Dedifferentiated amniotic fluid mesenchymal stem cell (primary cell): ENCODE data around the gene PHACTR3.
"Not testable (repeated sequence)": the region's sequence is repeated elsewhere in the genome, so short reads cannot be mapped to it uniquely, and the experiment has no call there.

Source experiments
- DNase-seq: peaks from one replicate; pipeline ENCODE4 v3.0.0-alpha.2; 2016; ENCODE audit errors: extremely low spot score

PHACTR3 gene

DNA sequence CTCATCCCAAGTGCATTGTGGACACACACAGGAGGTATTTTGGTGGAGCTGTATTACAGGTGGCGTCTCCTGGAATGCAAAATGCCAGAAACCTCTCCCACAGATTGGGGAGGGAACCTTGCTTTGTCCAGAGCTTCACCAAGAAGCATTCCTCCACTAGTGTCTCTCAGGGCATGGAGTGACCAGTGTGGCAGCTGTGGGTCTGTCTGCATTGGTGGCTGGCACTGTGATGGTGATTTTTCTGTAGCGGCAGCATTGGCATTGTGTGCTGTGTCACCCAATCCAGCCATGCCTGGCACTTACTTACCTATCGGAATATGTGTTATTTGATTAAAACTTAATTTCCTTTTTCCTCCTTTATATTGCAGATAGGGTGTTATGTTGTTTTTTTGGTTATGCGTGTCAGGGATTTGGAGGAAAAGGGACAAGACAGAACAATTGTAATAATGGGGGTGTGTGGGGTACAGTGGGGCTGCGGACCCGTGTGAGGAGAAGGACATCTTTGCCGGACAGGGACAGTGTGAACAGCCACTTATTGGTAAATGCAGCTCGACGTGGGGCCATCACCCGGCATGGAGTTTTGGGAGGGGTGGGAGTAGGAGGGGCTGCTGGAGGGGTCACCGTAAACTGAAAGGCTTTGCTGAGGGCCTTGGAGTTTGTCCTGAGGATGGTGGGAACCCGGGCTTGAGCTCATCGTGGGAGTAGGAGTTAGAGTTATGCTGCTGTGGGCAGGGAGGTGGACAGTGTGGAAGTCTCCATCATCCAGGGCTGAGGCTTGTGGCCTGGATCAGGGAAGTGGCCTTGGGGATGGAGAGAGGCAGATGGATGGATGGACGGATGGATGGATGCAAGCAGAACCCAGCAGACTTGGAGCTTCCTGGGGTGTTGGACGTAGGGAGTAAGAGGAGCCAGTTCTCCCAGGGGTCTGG lies 224.0 kb downstream of the PHACTR3 start:
- no peak for DNase-seq

DNA sequence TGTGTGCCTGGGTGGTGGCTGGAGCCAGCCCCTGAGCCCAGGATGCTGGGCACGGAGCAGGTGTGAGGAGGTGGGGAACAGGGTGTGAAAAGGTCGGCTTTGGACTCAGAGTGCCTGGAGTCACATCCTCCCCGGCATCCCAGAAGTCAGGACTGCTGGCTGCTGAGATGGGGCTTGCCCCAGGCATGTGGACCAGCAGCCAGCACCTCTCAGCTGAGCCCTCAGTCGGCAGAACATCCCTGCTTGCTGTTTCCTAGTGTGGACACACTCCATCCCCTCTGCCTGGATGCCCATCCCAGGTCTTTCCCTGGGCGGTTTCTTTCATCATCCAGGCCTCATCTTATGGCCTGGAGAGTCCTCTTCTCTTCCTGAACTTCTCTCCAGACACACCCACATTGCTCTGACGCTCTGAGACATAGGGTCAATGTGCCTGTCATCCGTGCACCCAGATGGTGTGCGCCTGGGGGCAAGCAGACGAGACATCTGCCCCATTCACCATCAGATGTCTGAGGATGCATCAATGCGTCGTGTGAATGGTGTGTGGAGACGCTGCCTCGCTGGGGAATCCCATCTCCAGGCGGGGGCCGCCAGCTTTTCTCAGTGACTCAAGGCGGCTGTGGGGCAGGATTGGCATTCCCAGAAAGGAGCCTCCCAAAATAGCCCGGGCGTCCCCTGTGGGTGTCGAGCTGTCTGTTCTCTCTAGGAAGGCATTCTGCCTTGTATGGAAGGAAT lies 224.9 kb downstream of the PHACTR3 start:
- no peak for DNase-seq

DNA sequence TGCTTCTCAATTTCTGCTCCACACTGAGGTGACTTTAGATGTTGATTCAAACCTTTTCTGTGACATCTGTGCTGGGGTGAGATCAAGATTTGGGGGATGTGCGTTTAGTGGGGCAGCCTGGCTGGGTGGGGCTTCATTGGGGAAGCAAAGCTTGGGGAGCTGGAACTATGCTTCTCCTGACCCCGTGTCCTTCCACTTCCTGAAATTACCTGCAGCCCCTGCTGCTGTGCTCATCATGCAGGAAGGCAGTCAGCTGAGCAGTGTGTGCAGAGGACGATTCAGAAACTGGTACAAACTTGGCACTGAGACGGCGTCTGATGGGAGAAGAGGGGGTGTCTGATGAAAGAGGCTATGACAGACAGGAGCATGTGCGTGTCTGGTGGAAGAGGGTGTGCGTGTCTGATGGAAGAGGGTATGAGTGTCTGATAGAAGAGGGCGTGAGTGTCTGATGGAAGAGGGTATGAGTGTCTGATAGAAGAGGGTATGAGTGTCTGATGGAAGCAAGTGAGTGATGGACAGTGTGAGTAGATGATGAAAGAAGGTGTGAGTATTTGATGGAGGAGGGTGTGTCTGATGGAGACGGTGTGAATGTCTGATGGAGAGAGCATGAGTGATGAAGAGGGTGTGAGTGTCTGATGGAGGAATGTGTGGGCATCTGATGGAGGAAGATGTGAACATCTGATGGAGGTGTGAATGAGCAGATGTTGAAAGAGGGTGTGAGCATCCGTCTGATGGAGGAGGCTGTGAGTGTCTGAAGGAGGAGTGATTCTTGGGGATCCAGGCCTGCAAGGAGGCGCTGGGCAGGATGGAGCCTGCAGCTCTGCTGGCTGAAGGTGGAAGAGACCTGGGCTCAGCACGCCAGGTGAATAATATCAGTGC lies 225.7 kb downstream of the PHACTR3 start:
- DNase-seq, result no peak

DNA sequence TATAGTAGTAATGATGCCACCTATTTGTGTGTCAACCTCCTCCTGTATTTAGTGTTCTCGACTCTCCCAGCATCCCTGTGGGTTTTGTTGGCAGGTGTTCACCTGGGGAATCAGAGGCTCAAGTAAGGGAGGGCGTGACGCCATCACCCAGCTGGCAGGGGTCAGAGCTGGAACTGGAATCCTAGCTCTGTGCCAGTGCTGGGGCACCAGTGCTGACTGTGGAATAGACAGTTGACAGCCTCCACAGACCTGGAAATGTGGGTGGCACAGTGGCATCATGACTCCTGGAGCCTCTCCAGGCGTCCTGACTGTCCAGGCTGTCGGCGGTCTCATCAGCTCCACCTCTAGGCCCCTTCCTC lies 226.3 kb downstream of the PHACTR3 start:
- no peak for DNase-seq

DNA sequence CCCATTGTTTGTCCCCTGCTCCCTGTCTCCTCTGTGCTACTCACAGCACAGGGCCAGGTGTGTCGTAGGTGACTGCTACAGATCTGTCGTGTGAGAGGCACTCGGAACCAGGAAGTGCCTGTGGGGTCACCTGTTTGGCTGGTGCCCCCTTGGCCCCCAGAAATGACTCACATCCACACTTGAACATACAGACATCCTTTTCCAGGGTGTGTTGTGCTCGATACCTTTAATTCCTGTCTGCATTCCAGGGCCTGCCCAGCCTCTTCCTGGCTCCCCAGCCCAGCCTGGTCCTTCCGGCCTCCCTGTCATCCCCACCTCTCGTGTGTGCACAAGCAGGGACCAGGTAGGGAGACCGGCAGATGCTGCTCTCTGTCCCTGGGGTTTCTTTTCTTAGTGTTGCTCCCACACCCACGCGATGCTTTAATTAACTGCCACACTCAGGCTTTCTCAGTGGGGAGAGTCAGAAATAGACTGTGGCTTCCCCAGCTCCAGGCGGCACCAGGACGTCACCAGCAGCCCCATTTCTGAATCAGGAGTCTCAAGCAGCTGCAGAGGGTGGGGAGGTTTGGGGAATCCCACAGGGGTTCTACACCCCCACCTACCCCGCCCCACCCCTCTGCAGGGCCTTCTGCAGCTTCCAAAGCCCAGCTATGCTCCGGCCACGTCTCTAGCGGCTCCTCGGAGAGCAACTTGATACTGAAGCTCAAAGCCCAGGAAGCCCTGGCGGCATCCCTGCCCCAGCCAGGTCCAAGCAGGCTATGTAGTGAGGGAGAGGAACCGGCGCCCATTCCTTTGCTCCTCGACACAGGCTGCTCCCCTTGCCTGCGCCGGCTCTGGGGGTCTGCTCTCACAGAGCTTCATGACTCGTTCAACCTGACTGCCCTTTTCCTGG lies 226.9 kb downstream of the PHACTR3 start:
- DNase-seq, result no peak

DNA sequence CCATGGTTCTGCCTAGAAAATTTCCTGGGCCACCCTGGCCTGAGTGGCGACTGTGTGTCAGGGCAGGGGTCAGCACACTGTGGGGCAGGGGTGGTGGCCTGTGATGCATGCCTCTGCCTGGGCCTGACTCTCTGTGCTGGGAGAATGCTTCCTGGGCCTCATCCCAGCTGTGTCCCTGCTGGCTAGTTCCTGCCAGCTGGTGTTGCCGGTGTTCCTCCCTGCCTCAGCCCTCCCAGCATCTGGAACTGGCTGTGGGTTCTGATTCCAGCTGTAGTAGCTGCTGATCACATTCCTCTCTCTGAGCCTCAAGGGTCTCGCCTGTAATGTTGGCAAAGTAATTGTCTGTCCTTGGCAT lies 227.6 kb downstream of the PHACTR3 start:
- no peak for DNase-seq

DNA sequence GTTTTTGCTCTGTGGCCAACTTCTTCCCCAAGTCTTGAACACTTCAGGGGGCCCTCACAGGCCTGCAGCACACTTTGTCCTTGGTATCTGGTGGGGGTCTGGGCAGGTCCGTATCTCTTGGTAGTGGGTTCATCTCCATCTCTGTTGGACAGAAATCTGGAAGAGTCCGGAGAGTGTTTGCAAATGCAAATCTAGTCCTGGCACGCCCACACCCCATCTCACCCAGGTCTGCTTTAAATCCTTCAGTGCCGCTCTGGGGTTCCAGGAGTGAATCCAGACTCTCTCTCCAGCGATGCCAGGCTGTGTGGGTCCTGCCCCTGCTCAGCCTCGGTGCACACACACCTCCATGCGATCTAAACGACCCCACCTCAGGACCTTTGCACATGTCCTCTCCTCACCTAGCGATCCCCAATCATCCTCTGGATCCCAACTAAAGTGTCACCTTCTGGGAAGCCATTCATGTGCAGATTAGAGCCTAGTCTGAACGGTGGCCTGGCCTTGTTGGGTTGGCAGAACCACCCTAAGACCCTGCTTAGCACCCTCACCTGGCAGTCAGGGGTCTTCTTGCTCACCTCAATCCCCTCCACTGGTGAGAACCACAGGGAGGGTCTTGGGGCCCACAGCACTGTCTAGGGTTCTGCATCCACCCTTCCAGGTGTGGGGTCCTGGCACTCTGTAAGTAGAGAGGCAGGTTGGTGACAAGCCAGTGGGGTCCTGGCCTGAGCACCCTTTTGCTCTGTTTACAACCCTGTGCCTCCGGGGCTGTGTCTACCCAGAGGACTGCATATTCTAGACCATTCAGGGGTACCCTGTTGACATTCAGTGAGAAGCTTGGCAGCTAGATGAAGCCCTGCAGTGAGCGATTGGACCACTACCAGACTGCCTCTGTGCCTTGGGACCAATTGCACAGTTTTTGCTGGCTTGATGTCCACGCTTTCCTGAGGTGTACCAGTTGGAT lies 228.3 kb downstream of the PHACTR3 start:
- DNase-seq, result no peak

DNA sequence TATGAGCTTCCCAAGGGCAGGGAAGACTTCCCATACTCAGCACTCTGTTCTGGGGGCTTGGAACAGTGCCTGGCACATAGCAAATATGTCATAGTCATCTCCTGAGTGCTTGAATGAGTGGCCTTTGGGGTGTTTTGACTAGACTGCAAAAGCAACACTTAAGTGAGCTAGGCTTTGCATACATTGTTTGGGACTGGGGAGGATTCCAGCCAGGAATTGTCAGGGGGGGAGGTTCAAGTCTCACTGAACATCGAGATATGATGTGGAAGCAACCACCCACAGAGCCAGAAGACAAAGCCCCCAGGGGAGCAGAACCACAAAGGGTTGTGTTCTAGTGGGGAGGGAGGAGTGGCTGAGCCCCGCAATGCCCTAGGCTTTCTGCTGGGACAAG lies 230.7 kb downstream of the PHACTR3 start:
- no peak for DNase-seq

DNA sequence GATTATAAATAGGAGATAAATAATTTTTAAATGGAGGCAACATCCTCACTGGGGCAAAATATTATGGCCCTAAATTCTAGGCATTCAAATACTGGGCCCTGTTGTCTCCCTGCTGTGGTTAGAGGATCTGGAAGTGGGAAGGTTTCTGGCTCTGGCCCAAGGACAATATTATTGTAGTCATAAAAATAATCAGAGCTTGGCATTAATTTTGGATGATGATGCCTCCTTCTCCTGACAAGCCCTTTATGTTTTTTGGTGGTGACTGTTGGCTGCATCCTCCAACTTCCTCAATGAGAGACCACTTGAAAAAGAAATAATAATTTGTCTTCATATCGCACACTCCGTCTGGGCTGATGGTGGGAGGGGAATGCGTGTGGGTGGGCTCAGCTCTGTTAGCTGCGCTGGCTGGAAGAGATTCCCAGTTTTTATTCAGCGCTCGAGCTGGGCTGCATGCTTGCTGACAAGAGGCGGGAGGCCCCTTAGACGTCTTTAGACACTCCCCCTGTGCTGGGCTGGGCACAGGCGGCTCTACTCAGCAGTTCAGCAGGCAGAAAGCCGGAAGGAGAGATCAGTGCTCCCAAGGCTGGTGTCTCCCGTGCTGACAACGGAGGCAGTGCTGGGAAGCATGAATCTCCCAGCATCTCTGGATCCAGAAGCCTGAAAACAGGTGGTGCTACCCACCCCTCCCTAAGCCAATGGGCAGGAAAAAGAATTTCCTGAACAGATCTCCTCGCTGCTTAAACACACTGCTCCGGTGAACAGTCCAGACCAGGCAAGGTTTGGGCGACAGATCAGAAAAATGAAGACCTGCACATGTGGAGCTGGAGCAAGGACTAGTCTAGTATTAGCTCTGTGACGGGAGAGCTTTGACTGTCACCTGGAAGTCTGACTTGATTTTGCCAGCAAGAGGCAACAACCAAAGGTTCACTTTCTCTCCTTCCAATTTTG lies 231.4 kb downstream of the PHACTR3 start:
- peak; percentile 34 for DNase-seq

DNA sequence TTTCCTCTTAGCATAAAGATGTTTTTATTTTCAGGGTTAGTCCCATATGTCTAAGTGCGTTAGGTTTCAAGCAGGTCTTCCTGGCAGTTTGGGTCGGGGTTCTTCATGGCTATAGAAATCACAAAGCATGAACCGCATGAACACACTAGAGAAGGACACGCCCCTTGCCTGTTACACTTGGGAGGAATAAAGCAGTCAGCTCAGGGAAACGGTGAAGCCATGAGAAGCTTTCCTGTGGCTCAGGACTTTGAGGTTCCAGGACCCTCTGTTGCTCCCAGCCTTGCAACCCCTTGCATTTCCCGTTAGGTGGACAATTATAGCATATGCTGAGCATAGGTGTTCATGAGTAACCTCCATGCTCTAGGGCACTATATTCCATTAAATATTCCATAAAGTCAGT lies 232.4 kb downstream of the PHACTR3 start:
- no peak for DNase-seq

DNA sequence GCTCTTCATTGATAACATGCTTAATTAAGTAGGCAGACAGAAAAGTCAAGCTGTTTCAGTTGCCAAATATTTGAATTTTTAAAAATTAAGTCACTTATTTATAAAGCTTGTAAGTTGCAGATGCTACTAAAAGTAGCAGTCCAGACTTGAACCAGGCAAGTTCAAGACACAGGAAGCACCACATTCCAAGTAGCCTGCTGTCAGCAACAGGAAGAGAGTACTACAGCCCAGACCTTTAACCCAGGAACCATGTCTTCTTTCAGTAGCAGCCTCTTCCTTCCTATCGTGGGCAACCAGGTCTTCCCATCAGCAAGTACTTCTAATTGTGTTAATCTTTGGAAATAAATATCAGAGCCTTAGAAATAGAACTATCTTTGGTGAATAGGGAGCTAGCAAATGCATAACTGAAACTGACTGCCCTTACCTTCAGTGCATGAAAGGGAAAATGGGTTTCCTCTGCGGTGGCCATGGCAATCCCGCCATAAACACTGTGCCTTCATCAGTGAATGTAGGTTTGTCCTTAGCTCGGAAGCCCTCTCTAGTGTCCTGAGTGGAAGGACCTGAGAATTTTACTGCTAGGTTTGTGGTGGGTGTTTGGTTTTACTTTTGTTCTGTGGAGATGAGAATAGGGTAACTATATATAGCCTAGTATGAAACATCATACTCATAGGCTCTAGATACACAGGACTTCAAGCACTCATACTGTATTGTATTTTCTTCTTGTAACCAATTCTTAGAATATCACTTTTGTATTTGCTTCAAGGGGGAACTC lies 233.5 kb downstream of the PHACTR3 start:
- no peak for DNase-seq

DNA sequence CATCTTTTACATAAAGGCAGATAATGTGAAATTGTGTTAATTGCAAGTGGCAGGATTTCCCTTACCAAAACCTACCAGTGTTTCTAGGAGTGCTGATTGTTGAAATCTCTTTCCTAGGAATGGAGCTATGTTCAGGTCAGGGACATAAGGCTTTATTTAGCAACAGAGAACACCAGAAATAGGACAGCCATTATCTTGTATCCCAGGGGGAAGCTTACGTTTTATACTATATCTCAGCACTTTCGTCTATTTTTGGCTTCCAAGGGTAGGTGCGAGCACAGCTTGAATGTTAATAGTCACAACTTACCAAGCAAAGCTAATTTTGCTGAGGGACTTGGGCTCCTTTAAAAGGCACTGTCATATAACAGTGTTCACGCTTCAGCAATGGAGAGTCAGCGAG lies 235.1 kb downstream of the PHACTR3 start:
- no peak for DNase-seq

DNA sequence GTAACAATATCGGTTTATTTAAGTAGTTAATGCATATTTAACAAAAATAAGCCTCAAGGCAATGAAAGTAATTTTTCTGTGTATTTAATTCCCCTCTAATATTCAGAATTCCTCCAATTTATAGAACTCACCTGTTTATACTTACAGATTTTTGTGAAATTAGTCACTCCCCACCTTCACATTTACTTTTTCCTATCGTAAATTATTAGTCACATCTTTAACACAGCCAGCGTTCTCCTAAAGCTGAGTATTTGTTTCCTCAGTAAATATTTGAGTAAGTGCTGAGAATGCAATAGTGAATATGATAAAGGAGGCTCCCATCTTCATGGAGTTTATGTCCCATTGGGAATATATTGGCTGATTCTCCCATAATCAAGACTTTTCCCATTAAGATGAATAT lies 241.1 kb downstream of the PHACTR3 start:
- DNase-seq, result no peak

DNA sequence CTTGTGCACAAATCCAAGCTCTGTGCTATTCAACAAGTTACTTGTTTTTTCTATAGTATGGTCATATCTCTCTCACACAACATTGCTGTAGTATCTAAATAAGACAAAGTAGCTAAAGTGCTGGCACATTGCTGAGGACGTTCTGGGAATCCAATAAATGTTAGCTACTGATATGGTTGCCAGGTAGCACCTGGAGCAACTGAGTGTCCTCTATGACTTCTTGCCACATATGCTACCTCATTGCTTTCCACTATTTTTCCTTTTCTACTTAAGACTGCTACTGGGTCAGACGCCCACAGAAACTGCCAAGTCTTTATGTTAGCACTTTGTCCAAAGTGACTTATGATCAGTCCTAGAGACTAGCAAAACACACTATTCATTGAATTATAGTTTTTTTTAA lies 243.8 kb downstream of the PHACTR3 start:
- DNase-seq, result no peak

DNA sequence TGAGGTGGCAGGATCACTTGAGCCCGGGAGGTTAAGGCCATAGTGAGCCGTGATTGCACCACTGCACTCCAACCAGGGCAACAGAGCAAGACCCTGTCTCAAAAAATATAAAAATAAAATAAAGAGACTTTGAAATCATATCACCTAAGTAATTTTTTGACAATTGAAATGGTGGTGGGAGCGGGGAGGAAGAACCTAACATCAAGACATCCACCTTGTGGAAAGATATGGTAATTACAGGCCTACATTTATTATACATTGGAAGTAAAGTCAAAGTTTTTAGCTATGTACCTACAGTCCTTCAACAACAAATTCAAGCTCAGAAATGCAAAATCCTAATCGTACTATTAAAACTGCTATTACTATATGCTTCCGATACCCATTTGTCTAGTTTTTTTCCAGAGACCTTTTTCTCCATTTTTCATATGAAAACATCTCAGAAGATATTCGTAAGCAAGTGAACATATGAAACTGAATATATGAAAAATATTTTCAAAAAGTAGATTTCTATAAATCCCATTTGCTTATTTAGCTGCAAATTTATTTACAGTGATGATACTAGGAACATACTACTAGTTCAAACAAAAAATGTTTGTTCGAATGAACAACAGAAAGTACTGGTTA lies 245.8 kb downstream of the PHACTR3 start:
- DNase-seq, result peak; percentile 58

DNA sequence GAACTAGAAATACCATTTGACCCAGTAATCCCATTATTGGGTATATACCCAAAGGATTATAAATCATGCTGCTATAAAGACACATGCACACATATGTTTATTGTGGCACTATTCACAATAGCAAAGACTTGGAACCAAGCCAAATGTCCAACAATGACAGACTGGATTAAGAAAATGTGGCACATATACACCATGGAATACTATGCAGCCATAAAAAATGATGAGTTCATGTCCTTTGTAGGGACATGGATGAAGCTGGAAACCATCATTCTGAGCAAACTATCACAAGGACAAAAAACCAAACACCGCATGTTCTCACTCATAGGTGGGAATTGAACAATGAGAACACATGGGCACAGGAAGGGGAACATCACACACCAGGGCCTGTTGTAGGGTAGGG lies 252.2 kb downstream of the PHACTR3 start:
- not testable (repeated sequence) for DNase-seq

DNA sequence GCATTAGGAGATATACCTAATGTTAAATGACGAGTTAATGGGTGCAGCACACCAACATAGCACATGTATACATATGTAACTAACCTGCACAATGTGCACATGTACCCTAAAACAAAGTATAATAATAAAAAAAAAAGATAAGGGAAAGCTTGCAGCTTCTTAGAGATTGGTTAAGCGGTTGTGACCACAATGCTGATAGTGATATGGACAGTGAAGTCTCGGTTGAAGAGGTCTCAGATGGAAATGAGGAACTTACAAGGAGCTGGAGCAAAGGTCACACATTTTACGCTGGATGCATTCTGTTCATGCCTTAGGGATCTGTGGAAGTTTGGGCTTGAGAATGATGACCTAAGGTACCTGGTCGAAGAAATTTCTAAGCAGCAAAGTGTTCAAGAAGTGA lies 252.6 kb downstream of the PHACTR3 start:
- not testable (repeated sequence) for DNase-seq

DNA sequence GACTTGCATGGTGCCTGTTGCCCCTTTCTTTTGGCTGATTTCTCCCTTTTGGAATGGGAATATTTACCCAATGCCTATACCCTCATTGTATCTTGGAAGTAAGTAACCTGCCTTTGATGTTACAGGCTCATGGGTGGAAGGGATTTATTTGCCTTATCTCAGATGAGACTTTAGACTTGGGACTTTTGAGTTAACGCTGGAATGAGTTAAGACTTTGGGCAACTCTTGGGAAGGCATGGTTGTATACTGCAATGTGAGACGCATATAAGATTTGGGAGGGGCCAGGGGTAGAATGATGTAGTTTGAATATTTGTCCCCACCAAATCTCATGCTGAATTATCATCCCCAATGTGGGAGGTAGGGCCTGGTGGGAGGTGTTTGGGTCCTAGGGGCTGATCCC lies 253.6 kb downstream of the PHACTR3 start:
- DNase-seq, result no peak
